H1 (cell line): Measurements from ENCODE around the gene RGS3.

ENCODE experiments used
- CHD2 ChIP-seq: IDR thresholded peaks from 2 replicates; pipeline ENCODE4 v1.6.1; 2012; ENCODE audit warnings: low read length, improper control_type of control experiment
- EP300 ChIP-seq, 2 experiments: IDR thresholded peaks; 1 replicate in 1 of 2; 2 replicates in 1 of 2; pipeline ENCODE4 v1.6.1; 2011 to 2012; ENCODE audit warnings: low read depth in 2 of 2, low read length in 2 of 2, mild to moderate bottlenecking in 2 of 2, borderline replicate concordance in 1 of 2, inconsistent platforms in 1 of 2, moderate library complexity in 1 of 2
- HDAC6 ChIP-seq: IDR thresholded peaks from one replicate; pipeline ENCODE4 v1.7.1; 2012; ENCODE audit warnings: low read depth, mild to moderate bottlenecking, inconsistent platforms, low read length, moderate library complexity
- NRF1 ChIP-seq: IDR thresholded peaks from 2 replicates; pipeline ENCODE4 v1.6.1; 2011; ENCODE audit warnings: mild to moderate bottlenecking, low read depth, low read length, improper control_type of control experiment
- POLR2A ChIP-seq, 2 experiments: IDR thresholded peaks; 1 replicate in 1 of 2; 2 replicates in 1 of 2; pipeline ENCODE4 v1.6.1; 2011; ENCODE audit warnings: low read depth in 2 of 2, low read length in 2 of 2, mild to moderate bottlenecking in 2 of 2; ENCODE audit errors: control extremely low read depth in 1 of 2
- POLR2AphosphoS5 ChIP-seq: IDR thresholded peaks from 2 replicates; pipeline ENCODE4 v1.6.1; 2011; ENCODE audit warnings: low read depth, low read length
- SIN3A ChIP-seq, 2 experiments: IDR thresholded peaks in 1 of 2; conservative IDR thresholded peaks in 1 of 2; 2 replicates each; pipeline ENCODE4 v1.6.1; 2011 to 2012; ENCODE audit warnings: low read length in 2 of 2, improper control_type of control experiment in 1 of 2, low read depth in 1 of 2, mild to moderate bottlenecking in 1 of 2
- SP1 ChIP-seq: IDR thresholded peaks from 2 replicates; pipeline ENCODE4 v1.6.1; 2011; ENCODE audit warnings: low read depth, low read length
- TAF1 ChIP-seq: IDR thresholded peaks from 2 replicates; pipeline ENCODE4 v1.6.1; 2011; ENCODE audit warnings: mild to moderate bottlenecking, low read depth, low read length
- ZNF274 ChIP-seq: IDR thresholded peaks from 2 replicates; pipeline ENCODE4 v1.7.0; 2012; ENCODE audit warnings: low read length, borderline replicate concordance; ENCODE audit errors: extremely low read depth
- TF ChIP-seq, protein P1 (sequence below), 3 experiments: IDR thresholded peaks; 1 replicate in 2 of 3; 2 replicates in 1 of 3; pipeline versions ENCODE4 v1.5.1 to v1.6.1; 2011; ENCODE audit warnings: low read length in 3 of 3, mild to moderate bottlenecking in 3 of 3, inconsistent platforms in 2 of 3, low read depth in 1 of 3, moderate library complexity in 1 of 3; ENCODE audit not compliant: insufficient read depth in 1 of 3; ENCODE audit errors: control extremely low read depth in 1 of 3
- TF ChIP-seq, protein P2 (sequence below): IDR thresholded peaks from 2 replicates; pipeline ENCODE4 v1.6.1; 2012; ENCODE audit warnings: low read length, inconsistent platforms
- TF ChIP-seq, protein P3 (sequence below): IDR thresholded peaks from 2 replicates; pipeline ENCODE4 v1.6.1; 2011; ENCODE audit warnings: low read depth, mild to moderate bottlenecking, low read length; ENCODE audit not compliant: insufficient read depth
- TF ChIP-seq, protein P4 (sequence below): IDR thresholded peaks from 2 replicates; pipeline ENCODE4 v1.6.1; 2011; ENCODE audit warnings: low read length, improper control_type of control experiment

DNA sequence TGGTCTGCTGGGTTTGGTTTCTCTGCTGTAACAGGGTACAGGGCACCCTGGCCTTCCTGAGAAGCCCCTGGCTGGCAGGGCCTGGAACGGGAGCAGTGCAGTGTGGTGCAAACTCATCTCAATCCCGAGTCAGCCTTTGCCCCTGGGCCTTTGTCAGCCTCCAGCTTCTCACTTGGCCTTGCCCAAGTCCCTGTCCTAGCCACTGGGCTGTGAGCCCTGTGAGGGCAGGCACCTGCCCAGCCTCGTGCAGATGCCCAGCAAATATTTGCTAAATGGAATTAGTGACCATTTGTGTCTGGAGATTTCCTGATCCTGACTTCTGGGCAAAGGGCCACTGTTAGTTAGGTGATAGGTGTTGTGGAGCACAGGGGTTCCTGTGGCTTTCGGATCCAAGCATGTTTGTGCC lies 13.0 kb downstream of the RGS3 start:
- TF ChIP-seq POLR2AphosphoS5 (no peak), POLR2A (IDR thresholded peaks at IDR 0.05; ENCODE audit: control extremely low read depth in 1 of 2, low read depth in 2 of 2, low read length in 2 of 2) (no peak), SIN3A (conservative IDR thresholded peaks at IDR 0.05 in 1 of 2, IDR thresholded peaks at IDR 0.05 in 1 of 2; ENCODE audit: low read depth in 1 of 2, low read length in 2 of 2) (no peak), NRF1 (no peak), EP300 (IDR thresholded peaks at IDR 0.05; ENCODE audit: borderline replicate concordance in 1 of 2, low read depth in 2 of 2, low read length in 2 of 2) (no peak), SP1 (no peak), CHD2 (no peak), HDAC6 (no peak), TAF1 (no peak), ZNF274 (no peak)
- TF ChIP-seq, protein P1, sequence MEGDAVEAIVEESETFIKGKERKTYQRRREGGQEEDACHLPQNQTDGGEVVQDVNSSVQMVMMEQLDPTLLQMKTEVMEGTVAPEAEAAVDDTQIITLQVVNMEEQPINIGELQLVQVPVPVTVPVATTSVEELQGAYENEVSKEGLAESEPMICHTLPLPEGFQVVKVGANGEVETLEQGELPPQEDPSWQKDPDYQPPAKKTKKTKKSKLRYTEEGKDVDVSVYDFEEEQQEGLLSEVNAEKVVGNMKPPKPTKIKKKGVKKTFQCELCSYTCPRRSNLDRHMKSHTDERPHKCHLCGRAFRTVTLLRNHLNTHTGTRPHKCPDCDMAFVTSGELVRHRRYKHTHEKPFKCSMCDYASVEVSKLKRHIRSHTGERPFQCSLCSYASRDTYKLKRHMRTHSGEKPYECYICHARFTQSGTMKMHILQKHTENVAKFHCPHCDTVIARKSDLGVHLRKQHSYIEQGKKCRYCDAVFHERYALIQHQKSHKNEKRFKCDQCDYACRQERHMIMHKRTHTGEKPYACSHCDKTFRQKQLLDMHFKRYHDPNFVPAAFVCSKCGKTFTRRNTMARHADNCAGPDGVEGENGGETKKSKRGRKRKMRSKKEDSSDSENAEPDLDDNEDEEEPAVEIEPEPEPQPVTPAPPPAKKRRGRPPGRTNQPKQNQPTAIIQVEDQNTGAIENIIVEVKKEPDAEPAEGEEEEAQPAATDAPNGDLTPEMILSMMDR (IDR thresholded peaks at IDR 0.05; ENCODE audit: control extremely low read depth in 1 of 3, insufficient read depth in 1 of 3, low read depth in 1 of 3, low read length in 3 of 3): no peak
- TF ChIP-seq, protein P2, sequence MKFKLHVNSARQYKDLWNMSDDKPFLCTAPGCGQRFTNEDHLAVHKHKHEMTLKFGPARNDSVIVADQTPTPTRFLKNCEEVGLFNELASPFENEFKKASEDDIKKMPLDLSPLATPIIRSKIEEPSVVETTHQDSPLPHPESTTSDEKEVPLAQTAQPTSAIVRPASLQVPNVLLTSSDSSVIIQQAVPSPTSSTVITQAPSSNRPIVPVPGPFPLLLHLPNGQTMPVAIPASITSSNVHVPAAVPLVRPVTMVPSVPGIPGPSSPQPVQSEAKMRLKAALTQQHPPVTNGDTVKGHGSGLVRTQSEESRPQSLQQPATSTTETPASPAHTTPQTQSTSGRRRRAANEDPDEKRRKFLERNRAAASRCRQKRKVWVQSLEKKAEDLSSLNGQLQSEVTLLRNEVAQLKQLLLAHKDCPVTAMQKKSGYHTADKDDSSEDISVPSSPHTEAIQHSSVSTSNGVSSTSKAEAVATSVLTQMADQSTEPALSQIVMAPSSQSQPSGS: no peak
- TF ChIP-seq, protein P3, sequence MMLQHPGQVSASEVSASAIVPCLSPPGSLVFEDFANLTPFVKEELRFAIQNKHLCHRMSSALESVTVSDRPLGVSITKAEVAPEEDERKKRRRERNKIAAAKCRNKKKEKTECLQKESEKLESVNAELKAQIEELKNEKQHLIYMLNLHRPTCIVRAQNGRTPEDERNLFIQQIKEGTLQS: no peak
- TF ChIP-seq, protein P4, sequence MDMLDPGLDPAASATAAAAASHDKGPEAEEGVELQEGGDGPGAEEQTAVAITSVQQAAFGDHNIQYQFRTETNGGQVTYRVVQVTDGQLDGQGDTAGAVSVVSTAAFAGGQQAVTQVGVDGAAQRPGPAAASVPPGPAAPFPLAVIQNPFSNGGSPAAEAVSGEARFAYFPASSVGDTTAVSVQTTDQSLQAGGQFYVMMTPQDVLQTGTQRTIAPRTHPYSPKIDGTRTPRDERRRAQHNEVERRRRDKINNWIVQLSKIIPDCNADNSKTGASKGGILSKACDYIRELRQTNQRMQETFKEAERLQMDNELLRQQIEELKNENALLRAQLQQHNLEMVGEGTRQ: no peak
